ENCODE measurements around the gene BMAL1. TPM values are rescaled to one million over a fixed set of nuclear protein-coding genes. Genes with fewer than 3 reads are reported as not detected.
"Not testable (repeated sequence)": the region's sequence is repeated elsewhere in the genome, so short reads cannot be mapped to it uniquely, and the experiment has no call there.

BMAL1 gene
- total and polyA plus RNA-seq, 2 donors from 2014 or later = 9.2 to 20.6 TPM

GRCh38 chr11:13252438-13252837 lies 25.2 kb upstream of the BMAL1 start:
- DNase-seq (no peak), FAIRE-seq (no peak)
- H3K9ac ChIP-seq (ENCODE audit: low read length in 3 of 3) = no peak overlapping the region
- TF ChIP-seq, protein P1, sequence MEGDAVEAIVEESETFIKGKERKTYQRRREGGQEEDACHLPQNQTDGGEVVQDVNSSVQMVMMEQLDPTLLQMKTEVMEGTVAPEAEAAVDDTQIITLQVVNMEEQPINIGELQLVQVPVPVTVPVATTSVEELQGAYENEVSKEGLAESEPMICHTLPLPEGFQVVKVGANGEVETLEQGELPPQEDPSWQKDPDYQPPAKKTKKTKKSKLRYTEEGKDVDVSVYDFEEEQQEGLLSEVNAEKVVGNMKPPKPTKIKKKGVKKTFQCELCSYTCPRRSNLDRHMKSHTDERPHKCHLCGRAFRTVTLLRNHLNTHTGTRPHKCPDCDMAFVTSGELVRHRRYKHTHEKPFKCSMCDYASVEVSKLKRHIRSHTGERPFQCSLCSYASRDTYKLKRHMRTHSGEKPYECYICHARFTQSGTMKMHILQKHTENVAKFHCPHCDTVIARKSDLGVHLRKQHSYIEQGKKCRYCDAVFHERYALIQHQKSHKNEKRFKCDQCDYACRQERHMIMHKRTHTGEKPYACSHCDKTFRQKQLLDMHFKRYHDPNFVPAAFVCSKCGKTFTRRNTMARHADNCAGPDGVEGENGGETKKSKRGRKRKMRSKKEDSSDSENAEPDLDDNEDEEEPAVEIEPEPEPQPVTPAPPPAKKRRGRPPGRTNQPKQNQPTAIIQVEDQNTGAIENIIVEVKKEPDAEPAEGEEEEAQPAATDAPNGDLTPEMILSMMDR (IDR thresholded peaks at IDR 0.05; ENCODE audit: borderline replicate concordance, extremely low read depth, insufficient read depth) = no peak
- H3K4me1 ChIP-seq (ENCODE audit: control insufficient read depth in 2 of 3, insufficient read depth in 2 of 3, low read depth in 1 of 3, low read length in 3 of 3) = no peaks in the 10 kb centered on the region
- H3K9me3 ChIP-seq (ENCODE audit: control insufficient read depth in 2 of 3, insufficient read depth in 1 of 3, low read length in 3 of 3) = no peaks in the 10 kb centered on the region
- intact Hi-C loops (cut with DNase I) = no loop called here
- H3K27me3 ChIP-seq (ENCODE audit: control insufficient read depth, insufficient read depth, low read length) = no peaks in the 10 kb centered on the region
- no peak overlapping the region for H3K4me3 ChIP-seq (ENCODE audit: low read length in 3 of 3)
- H3K36me3 ChIP-seq (ENCODE audit: control insufficient read depth in 2 of 3, insufficient read depth in 3 of 3, low read length in 3 of 3) = no peaks in the 10 kb centered on the region
- H3K27ac ChIP-seq (ENCODE audit: low read depth in 2 of 2, low read length in 2 of 2) = no peak overlapping the region

DNA sequence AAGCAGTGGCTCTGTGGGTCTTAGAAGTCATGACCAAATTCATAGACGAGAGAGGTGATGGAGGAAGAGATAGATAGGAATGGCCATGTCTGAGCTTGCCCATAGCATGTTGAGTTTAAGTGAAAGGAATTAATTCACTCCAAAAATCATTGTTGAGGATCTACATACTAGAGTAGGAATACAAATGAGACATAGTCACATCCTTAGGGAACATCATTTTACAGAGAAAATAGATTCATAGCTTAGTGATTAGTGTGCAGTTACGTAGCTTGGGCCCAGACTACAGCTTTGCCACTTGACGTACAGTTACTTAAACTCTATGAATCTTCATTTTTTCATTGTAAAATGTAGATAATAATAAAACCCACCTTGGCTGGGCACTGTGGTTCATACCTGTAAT lies 21.4 kb upstream of the BMAL1 start:
- FAIRE-seq (no peak), DNase-seq (no peak)
- H3K9me3 ChIP-seq (ENCODE audit: control insufficient read depth in 2 of 3, insufficient read depth in 1 of 3, low read length in 3 of 3) = no peaks in the 10 kb centered on the region
- H3K4me1 ChIP-seq (ENCODE audit: control insufficient read depth in 2 of 3, insufficient read depth in 2 of 3, low read depth in 1 of 3, low read length in 3 of 3) = peaks cover 0 to 4% (median 0%) of the 10 kb centered on the region in 3 donors
- no peak overlapping the region for H3K27ac ChIP-seq (ENCODE audit: low read depth in 2 of 2, low read length in 2 of 2)
- intact Hi-C loops (cut with DNase I) = no loop called here
- TF ChIP-seq, protein P1 (IDR thresholded peaks at IDR 0.05; ENCODE audit: borderline replicate concordance, extremely low read depth, insufficient read depth) = no peak
- H3K9ac ChIP-seq (ENCODE audit: low read length in 3 of 3) = no peak overlapping the region
- H3K27me3 ChIP-seq (ENCODE audit: control insufficient read depth, insufficient read depth, low read length) = no peaks in the 10 kb centered on the region
- H3K4me3 ChIP-seq (ENCODE audit: low read length in 3 of 3) = no peak overlapping the region
- H3K36me3 ChIP-seq (ENCODE audit: control insufficient read depth in 2 of 3, insufficient read depth in 3 of 3, low read length in 3 of 3) = no peaks in the 10 kb centered on the region

DNA sequence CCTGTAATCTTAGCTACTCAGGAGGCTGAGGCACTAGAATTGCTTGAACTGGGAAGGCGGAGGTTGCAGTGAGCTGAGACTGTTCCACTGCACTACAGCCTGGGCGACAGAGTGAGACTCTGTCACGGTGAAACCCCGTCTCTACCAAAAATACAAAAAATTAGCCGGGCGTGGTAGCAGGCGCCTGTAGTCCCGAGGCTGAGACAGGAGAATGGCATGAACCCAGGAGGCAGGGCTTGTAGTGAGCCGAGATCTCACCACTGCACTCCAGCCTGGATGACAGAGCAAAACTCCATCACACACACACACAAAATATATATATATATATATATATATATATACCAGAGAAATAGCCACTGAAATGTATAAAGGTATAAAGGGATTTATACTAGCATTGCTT lies 19.5 kb upstream of the BMAL1 start:
- H3K27ac ChIP-seq (ENCODE audit: low read depth in 2 of 2, low read length in 2 of 2); H3K4me3 ChIP-seq (ENCODE audit: low read length in 3 of 3); H3K9me3 ChIP-seq (ENCODE audit: control insufficient read depth in 2 of 3, insufficient read depth in 1 of 3, low read length in 3 of 3); intact Hi-C loops (cut with DNase I); H3K9ac ChIP-seq (ENCODE audit: low read length in 3 of 3); H3K27me3 ChIP-seq (ENCODE audit: control insufficient read depth, insufficient read depth, low read length); H3K4me1 ChIP-seq (ENCODE audit: control insufficient read depth in 2 of 3, insufficient read depth in 2 of 3, low read depth in 1 of 3, low read length in 3 of 3); H3K36me3 ChIP-seq (ENCODE audit: control insufficient read depth in 2 of 3, insufficient read depth in 3 of 3, low read length in 3 of 3); FAIRE-seq; DNase-seq: not testable (repeated sequence)

DNA sequence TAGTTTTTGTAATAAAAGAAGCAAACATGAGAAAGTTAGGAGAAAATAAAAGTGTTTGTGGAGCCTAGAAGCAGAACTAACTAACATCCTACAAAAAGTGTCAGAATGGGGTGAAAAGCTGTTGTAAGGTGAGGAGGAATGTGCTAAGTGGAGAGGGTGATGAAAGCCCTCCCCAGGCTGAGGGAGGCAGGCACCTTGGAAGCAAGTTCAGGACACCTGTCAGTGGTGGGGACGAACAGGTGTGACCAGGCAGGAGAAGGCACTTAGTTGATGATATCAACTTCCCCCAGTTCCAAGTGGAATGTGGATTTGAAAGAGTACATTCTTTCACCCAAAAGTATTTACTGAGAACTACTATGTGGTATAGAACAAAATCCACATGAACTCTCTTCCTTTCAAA lies 18.7 kb upstream of the BMAL1 start:
- FAIRE-seq = no peak

More for the DNA sequence above, 18.7 kb upstream of the BMAL1 start:
- DNase-seq = no peak
- Histone ChIP-seq H3K4me1 (ENCODE audit: control insufficient read depth in 2 of 3, insufficient read depth in 2 of 3, low read depth in 1 of 3, low read length in 3 of 3) (peaks cover 0 to 4% (median 0%) of the 10 kb centered on the region in 3 donors), H3K27me3 (ENCODE audit: control insufficient read depth, insufficient read depth, low read length) (no peaks in the 10 kb centered on the region), H3K27ac (ENCODE audit: low read depth in 2 of 2, low read length in 2 of 2) (no peak overlapping the region), H3K9me3 (ENCODE audit: control insufficient read depth in 2 of 3, insufficient read depth in 1 of 3, low read length in 3 of 3) (no peaks in the 10 kb centered on the region), H3K9ac (ENCODE audit: low read length in 3 of 3) (no peak overlapping the region), H3K4me3 (ENCODE audit: low read length in 3 of 3) (no peak overlapping the region), H3K36me3 (ENCODE audit: control insufficient read depth in 2 of 3, insufficient read depth in 3 of 3, low read length in 3 of 3) (no peaks in the 10 kb centered on the region)
- TF ChIP-seq, protein P1 (IDR thresholded peaks at IDR 0.05; ENCODE audit: borderline replicate concordance, extremely low read depth, insufficient read depth) = no peak
- intact Hi-C loops (cut with DNase I) = no loop called here

All from kidney (tissue), 14 donors.